NOMO-1 treated with DMSO at 0.1 percent for 48 hours (cell line): ENCODE measurements around the gene PRUNE1.
A peak's percentile ranks its signal among the peaks of the same experiment; 100 is the strongest.

Experiments used
- DNase-seq: peaks from one replicate; lab custom pipeline; 2025; ENCODE audit not compliant: unreplicated experiment; lab: John Stamatoyannopoulos, UW

PRUNE1 gene, protein sequence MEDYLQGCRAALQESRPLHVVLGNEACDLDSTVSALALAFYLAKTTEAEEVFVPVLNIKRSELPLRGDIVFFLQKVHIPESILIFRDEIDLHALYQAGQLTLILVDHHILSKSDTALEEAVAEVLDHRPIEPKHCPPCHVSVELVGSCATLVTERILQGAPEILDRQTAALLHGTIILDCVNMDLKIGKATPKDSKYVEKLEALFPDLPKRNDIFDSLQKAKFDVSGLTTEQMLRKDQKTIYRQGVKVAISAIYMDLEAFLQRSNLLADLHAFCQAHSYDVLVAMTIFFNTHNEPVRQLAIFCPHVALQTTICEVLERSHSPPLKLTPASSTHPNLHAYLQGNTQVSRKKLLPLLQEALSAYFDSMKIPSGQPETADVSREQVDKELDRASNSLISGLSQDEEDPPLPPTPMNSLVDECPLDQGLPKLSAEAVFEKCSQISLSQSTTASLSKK

DNA sequence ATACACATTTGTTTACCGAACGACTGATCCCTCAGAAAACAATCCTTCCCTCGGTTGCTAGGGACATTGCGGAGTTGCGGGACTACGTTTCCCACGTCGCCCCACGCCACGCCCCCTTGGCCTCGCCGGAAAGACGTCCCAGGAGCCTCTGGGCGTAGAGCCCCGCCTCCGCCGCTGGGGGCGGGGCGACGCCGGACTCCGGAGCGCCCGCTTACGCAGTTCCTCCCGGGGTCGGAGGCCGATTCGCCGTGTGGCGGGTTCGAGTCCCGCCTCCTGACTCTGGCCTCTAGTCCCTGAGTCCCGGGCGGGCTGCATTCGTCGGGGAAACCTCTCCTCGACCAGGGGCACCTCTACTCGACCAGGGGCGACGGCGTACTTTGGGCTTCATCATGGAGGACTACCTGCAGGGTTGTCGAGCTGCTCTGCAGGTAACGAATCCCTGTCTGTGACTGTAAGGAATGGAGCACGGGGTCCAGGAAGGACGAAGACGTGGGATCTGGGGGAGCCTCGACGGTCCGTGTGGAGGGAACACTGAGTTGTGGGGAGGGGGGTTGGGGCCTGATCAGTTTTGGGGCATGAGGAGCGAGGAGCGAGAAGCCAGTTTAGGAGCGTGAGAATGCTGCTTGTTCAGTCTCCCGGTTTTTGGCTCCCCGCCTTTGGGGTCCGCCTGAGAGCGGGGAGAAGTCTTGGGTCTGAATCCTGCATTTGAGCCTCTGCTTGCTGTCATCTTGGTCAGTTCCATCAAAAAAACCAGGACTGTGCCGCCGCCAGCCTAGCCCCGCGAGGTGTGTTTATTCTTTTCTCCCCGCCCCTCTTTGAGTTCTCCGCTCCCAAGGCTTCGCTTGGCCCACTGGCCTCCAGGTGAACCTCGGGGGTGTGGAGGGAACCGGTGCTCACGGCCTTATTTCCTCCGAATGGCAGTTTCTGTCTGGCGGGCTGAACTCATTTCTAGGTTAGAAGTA, at the start of gene PRUNE1:
Gene PRUNE1, plus strand, starts transcription at position 206 of the 962 bp plus-strand sequence. Its CDS starts 184 bp downstream, at position 390.
- peak; percentile 90 for DNase-seq

DNA sequence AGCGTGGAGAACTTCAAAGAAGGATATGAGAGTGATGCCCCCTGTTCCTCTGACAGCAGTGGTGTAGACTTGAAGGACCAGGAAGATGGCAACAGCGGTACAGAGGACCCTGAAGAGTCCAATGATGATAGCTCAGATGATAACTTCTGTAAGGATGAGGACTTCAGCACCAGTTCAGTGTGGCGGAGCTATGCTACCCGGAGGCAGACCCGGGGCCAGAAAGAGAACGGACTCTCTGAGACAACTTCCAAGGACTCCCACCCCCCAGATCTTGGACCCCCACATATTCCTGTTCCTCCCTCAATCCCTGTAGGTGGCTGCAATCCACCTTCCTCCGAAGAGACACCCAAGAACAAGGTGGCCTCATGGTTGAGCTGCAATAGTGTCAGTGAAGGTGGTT, 47.6 kb upstream of the PRUNE1 start:
- DNase-seq: no peak

DNA sequence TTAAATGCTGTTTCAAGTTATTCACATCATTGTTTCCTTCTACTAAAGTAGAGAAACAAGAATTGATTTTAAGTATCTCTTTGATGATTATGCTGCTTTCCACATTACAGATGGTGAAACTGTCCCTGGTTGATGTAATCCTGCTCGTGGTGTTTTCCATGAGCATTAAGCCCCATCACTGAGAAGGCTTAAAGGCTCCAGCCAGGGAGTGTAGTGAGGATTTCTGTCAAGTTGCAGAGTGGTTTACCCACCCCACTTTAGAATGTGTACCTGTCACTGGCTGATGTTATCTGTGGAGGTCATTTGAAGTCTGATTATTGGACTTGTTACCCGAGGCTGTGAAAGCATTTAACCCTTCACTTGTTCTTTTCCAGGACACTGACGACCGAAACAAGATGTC, 46.5 kb upstream of the PRUNE1 start:
- no peak for DNase-seq

DNA sequence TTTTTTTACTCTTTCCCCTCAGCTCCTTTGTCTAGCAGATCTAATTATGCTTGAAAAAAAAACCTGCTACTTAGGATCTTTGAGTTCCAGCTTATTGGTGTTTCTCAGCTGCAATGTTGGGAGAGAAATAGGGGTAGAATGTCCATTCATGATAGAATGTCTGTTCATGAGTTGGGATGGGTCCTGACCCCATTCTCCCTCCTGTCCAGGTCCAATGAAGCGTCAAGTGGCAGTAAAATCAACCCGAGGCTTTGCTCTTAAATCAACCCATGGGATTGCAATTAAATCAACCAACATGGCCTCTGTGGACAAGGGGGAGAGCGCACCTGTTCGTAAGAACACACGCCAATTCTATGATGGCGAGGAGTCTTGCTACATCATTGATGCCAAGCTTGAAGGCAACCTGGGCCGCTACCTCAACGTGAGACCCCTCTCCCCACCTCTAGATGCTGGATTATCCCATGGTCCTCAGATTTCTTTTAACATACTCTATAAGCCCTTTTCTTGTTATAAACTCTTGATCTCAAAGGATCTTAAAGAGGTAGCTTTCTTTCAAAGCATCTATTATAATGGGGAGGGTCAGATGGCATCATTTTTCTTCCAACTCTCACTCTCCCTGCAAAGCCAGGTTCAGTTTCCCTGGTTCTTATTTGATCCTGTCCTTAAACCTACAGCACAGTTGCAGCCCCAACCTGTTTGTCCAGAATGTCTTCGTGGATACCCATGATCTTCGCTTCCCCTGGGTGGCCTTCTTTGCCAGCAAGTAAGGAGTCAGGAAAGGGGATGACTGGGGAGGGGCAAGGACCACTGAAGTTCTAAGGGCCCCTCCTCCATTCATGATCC, 44.7 kb upstream of the PRUNE1 start:
- DNase-seq: no peak

DNA sequence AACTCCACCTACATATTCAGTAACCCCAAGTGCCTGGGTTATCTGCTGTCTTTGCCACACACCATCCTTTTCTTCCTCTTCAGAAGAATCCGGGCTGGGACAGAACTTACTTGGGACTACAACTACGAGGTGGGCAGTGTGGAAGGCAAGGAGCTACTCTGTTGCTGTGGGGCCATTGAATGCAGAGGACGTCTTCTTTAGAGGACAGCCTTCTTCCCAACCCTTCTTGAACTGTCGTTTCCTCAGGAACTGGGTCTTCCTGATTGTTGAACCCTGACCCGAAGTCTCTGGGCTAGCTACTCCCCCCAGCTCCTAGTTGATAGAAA, 44.1 kb upstream of the PRUNE1 start:
- no peak for DNase-seq

DNA sequence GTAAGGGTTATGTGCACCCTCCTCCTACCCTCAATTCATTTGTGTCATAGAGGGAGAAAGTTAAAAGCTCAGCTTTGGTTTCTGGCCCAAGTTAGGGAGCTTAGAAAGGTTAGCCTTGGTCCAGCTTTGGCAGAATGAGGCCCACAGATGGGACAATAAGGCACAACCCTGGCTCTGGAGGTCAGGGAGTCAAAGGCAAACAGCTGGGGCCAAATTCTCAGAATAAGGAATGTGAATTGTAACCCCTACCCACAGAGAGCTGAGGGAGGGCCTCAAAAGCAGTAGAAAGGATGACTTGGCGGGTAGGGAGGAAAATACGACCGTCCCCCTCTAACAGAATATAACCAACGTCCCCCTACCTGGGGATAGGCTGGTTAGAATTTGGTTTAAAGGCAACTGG, 42.6 kb upstream of the PRUNE1 start:
- no peak for DNase-seq

DNA sequence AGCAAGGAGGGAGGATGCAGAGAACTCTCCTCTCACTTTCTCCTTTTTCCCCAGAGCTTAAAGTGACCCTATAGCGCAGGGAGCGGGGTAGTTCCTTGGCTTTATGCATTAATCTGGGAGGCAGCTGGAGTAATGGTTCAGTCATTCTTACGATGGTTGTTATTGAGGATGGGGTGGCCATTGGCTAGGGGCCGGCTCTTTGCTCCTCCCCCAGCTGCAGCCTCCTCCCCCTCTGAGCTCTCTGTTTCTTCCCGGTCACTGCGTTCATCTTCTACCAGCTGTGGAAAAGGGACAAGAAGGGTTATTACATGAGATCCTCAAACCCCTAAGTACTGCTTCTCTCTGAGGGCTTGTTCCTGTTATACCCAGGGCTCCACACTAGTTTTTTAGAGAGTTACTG, 42.2 kb upstream of the PRUNE1 start:
- DNase-seq: no peak

DNA sequence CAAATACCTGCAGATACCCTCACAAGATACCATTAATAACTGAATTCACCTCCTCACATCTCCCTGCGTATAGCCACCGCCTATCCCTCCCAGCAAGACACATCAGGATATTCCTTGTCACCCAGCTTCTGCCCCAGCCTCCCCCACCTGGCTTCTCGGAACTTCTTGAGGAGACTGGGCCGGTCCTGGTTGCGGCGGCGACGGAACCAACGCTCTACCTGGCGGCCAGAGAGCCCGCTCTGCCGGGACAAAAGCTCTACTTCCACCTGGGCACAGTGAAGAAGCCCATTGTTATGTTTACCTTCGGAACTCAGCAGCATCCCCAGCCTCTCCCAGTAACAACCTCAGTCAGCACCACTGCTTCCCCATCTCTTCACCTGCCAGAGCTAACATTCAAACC, 40.3 kb upstream of the PRUNE1 start:
- no peak for DNase-seq

DNA sequence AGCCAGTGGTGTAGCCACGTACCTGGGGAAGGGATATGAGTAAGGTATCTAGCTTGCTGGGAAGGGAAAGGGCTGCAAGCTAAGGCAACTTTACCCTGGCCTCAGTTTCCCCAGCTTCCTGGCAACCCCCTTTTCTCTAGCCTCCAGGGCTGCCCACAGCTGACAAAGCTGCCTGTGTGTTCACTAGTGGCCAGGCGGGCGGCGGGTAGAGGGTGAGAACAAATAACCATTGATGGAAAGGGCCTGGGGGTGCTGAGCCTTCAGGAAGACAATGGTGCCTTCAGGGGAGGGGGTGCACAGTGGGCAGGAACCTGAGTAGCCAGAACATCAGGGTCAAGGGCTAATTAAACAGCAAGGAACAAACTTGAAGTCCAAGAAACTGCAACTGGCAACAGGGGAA, 39.8 kb upstream of the PRUNE1 start:
- DNase-seq: no peak

DNA sequence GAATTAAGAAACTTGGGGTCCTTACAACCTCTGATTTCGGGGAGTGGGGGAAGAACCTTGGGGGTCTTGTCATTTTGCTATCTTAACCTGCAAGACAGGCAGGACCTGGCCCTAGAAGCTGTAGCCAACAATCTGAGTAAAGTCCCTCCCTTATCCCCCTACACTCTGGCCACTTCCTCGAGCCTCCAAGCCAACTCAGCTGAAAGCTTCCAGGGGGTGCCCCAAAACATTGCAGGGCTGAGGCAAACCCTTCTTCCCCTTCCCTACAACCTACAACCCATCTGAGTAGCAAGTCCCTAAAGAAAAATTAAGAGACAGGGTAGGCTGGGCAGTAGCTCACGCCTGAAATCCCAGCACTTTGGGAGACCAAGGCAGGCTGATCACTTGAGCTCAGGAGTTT, 38.6 kb upstream of the PRUNE1 start:
- no peak for DNase-seq

DNA sequence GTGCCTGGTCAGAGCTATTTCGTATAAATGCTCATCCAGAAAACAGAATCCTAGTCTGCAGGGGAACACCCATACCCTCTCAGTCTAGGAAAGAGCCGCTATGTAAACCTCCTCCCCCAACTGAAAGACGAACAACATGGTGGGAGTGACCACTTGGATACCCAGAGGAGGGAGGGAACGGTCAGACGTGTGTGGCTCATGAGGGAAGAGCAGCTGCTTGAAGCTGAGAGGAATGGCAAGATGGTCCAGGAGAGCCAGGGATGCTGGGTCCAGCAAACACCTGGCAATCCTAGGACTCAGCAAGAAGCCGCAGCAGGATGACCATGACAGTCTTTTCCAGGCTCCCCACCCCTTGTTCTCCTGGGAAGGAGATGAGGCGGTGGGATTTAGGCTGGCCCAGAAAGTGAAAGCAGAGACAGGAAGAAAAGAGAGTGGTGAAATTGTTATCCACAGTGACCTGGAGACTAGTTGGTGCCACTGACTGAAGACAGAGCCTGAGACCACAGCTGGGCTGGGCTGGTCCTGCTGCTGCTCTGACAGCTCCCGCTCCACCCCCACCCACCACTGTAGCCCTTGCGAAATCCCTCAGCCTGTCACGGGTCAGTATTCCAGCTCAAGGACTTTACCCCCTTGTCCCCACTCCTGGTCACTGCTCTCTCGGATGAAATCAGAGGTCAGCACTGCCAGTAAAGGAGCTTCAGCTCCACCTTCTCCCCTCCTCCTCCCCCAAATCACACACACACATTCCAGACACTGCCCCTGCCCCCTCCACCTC, 37.3 kb upstream of the PRUNE1 start:
- no peak for DNase-seq

DNA sequence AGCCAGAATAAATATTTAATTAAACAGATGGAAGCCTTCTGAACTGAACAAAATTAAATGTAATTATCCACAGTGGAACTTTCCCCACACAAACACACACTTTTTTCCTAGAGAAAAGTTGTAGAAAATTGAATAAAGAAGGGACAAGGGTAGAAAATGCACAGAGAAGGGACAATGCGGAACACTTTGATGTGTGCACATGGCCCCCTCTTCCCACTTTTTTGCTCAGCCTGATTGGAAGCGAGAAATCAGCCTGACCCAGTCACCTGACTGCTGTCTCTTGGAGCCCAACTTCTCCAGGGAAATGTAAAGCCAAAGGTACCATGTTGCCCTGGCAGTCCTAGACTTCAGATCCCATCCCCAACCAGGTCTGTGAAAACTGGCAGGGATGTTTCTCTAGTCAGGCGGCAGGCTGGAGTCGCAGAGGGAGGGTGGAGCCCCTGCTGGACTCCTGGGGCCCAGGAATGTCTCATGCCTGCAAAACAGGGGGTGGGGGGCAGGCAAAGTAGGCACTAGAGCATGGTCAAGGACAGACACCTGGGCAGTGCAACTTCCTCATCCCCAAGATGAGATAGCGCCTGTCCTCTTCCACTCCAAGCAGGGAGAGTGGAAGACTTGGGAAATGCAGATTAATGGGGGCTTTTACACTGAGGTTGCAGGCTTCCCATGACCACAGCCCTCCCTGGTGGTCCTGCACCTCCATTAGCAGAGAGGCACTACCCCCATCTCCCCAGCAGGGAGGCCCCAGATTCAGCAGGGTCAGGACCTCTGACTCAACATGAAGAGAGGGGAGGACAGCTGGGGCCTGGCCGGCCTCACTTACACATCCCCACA, 36.4 kb upstream of the PRUNE1 start:
- no peak for DNase-seq

DNA sequence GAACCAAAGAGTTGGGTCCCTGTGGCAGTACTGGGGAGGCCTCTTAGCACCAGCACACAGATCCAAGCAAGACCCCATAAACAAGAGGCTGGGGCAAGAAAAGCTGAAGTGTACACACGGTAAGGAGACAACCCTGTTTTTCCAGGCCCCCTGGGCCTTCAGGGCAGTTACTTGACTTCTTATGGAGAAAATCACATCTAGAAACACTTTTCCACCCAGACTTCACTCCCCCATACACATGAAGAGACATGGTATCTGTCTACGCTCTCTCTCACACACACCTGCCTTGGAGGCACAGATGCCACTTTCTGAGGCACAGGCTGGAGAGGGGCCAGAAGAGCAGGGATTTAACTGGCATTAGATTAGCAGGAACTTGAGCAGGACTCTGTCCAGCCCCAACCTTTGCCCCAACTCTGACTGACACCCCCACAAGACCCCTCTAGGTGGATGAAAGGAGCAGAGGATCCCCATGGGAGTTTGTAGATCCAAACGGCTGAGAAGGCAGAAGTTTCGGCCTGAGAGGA, 35.8 kb upstream of the PRUNE1 start:
- no peak for DNase-seq

DNA sequence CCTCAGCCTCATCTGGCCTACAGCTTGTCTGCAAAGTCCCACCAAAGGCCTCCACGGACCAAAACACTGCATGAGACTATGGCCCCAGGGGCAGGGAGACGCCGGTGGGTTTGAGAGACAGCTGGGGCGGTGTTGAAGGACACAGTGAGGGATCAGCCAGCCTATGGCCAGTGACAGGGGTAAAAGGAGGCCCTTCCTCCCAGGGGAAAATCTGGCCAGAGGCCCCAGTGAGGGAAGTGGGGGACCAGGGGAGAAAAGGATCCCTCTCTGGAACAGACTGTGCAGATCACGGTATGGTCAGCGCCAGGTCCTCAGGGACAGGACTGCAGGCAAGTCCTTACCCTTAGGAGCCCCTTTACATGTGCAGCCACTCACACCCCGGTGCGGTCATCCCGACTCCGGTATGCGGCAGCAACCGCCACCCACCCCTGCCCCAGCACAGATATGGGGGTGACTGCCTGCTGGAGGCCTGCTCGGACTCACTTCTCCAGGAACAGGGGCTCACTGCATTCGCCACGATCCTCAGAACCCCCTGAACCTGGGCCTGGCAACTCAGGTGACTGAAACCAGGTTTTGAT, 34.9 kb upstream of the PRUNE1 start:
- DNase-seq: no peak

DNA sequence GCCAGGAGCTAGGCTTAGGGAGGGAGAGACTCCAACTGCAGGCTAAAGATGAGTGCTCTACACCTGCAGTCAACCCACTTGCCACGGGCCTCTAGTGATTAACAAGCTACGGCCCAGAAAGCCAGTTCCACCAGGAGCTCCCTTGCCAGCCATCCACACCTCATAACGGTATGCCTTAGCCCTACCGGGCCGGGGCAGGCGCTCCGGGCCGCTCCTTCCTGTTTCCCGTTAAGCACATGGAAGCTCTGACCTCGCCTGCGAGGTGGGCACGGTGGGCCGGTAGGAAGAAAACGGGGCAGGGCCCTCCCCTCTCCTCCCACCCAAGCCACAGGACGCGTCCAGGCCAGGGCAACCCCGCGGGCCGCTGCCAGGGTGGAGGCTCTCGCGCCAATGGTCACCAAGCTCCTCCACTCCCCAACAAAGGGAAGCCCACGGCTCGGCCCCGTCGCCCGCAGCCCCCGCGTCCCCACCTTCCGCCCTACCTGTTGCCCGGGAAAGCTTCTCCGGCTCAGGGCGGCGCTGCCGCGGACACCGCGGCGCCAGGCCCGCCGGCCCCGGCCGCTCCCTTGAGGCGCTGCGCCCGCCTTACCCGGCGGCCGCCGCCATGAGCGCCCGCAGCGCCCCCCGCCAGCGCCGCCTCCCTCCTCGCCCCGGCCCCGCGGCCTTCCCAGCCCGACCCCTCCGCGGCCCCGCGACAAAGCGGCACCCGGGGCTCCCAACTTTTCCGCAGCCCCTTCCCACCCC, 34.2 kb upstream of the PRUNE1 start:
- peak; percentile 31 for DNase-seq

DNA sequence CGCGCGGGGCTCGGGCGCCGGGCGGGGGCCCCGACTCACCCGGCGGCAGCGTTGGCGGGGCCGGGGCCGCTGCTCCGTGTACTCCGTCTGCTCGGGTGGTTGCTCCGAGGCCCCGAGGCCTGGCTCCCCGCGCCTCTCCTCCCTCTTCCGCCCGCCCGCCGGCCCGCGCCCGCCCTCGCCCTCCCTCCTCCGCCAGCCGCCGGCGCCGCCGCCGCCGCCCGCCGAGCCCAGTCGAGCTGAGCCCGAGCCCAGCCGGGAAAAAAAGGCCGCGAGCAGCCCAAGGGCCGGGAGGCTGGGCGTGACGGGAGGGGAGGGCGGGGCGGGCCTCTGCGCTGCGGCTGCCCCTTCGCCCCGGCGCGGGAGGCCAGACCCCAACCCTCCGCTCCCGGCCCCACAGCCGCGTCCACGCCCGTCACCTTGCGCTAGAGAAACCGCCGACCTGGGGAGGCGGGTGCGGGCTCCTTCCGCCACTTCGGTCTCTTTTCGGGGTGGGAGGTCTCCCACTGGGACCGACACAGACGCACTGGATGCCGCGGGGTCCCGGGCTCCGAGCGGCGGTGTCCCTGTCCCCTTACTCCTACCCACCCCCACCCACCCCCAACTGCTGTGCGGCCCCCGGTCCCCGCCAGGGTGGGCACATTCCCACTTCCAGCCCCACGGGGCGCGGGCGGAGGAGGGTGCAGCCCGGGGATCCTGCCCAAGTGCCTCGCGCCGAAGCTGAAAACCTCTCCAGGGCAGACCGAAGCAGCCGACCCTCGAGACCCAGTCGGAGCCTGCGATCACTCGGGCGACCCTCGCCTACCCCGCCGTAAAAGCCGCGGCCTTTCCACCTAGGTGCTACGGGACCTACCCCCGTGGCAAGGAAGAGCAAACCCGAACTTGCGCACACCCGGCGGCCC, 33.4 kb upstream of the PRUNE1 start, which contains the start of gene CERS2:
Gene CERS2, minus strand, starts transcription at position 256 of the 899 bp plus-strand sequence. CDS start 5,745 bp downstream, outside the sequence.
- peak; percentile 49 for DNase-seq

DNA sequence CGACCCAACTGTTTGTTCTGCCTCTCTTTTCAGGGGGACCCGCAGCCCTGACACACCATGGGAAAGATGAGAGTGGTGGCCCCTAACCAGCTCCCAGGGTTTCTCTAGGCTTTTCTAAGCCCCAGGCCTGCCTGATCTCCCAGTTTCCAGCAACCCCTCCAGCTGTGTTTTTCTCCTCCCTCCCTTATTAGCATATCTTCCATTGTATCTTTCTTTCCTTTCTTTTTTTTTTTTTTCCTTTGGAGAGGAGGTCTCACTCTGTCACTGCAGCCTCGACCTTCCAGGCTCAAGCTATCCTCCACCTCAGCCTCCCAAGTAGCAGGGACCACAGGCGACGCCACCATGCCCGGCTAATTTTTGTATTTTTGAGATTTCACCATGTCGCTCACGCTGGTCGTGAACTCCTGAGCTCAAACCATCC, 31.8 kb upstream of the PRUNE1 start:
- DNase-seq: no peak
